GM13977 (cell line): Measurements from ENCODE around the gene CHMP2B.

Experiments used
- DNase-seq: peaks from one replicate; pipeline ENCODE4 v3.0.0; 2012; ENCODE audit warnings: low spot score
- CTCF ChIP-seq: IDR thresholded peaks from 2 replicates; pipeline ENCODE4 v1.5.1; 2012; ENCODE audit warnings: mild to moderate bottlenecking, control low read depth; ENCODE audit not compliant: insufficient read depth; ENCODE audit errors: extremely low read depth, missing control alignments
- in situ Hi-C: fragments of 300-500 bp; cut with MboI; formaldehyde crosslinking; loops from one replicate; pipeline ENCODE4 v1.12.0; 2022; ENCODE audit warnings: low sequenced_read_pairs, low pct_unique_long_range_greater_than_20kb, mixed read lengths, inconsistent platforms; ENCODE audit not compliant: unreplicated experiment

CHMP2B gene

GRCh38 chr3:87268646-87269211, 41.6 kb downstream of the CHMP2B start:
- in situ Hi-C loops = no loop called here
- no peak for TF ChIP-seq CTCF
- no peak for DNase-seq

- TF ChIP-seq CTCF = no peak
- DNase-seq = no peak
- in situ Hi-C loops = no loop called here
Measured at GRCh38 chr3:87269723-87270122, 42.6 kb downstream of the CHMP2B start.

GRCh38 chr3:87270908-87271700, 44.0 kb downstream of the CHMP2B start:
- TF ChIP-seq CTCF = no peak
- in situ Hi-C loops = no loop called here
- no peak for DNase-seq

- TF ChIP-seq CTCF = no peak
- DNase-seq = peak; percentile 9
- in situ Hi-C loops = no loop called here
Measured at GRCh38 chr3:87272718-87273341, 45.7 kb downstream of the CHMP2B start.

- in situ Hi-C loops = no loop called here
- no peak for TF ChIP-seq CTCF
Measured at GRCh38 chr3:87276484-87276883, 49.4 kb downstream of the CHMP2B start, which contains the start of gene POU1F1. POU1F1 (minus strand) TSS chr3:87276584; CDS start chr3:87276462, 122 bp downstream.

GRCh38 chr3:87287011-87287410, 59.9 kb downstream of the CHMP2B start:
- DNase-seq = peak; percentile 5
- no peak for TF ChIP-seq CTCF
- in situ Hi-C loops = no loop called here

More at GRCh38 chr3:87276484-87276883, 49.4 kb downstream of the CHMP2B start, which contains the start of gene POU1F1:
- no peak for DNase-seq
